Astrocyte of the hippocampus (primary cell): ENCODE results near the gene HAPLN1.
A peak's percentile ranks its signal among the peaks of the same experiment; 100 is the strongest.

ENCODE experiments used
- DNase-seq: peaks from one replicate; pipeline ENCODE4 v3.0.0; 2011; ENCODE audit warnings: low read depth, low spot score

Gene HAPLN1

GRCh38 chr5:83641946-83642345 is 78.7 kb downstream of the HAPLN1 start:
- no peak for DNase-seq

GRCh38 chr5:83639911-83640310 is 80.7 kb downstream of the HAPLN1 start:
- DNase-seq, result no peak

GRCh38 chr5:83636156-83636555 is 84.5 kb downstream of the HAPLN1 start:
- peak; percentile 36 for DNase-seq

- DNase-seq, result no peak
These were observed 87.4 kb downstream of the HAPLN1 start for GRCh38 chr5:83633285-83633684.

GRCh38 chr5:83632874-83633273 is 87.8 kb downstream of the HAPLN1 start:
- DNase-seq, result peak; percentile 46

- DNase-seq, result peak; percentile 35
These were observed 92.3 kb downstream of the HAPLN1 start for GRCh38 chr5:83628360-83628759.

GRCh38 chr5:83614841-83615240 is 105.8 kb downstream of the HAPLN1 start:
- no peak for DNase-seq

GRCh38 chr5:83608122-83608521 is 112.5 kb downstream of the HAPLN1 start:
- peak; percentile 78 for DNase-seq

- DNase-seq, result no peak
These were observed 125.4 kb downstream of the HAPLN1 start for GRCh38 chr5:83595217-83595616.

- no peak for DNase-seq
These were observed 129.7 kb downstream of the HAPLN1 start for GRCh38 chr5:83590966-83591365.

GRCh38 chr5:83589786-83590185 is 130.9 kb downstream of the HAPLN1 start:
- DNase-seq, result no peak
